Endothelial cell (in vitro differentiated cells): ENCODE measurements around the gene METTL25B. TPM values are rescaled to one million over a fixed set of nuclear protein-coding genes. Genes with fewer than 3 reads are reported as not detected.

ENCODE experiments used
- DNase-seq: peaks from one replicate; pipeline ENCODE4 v3.0.0; 2021; ENCODE audit warnings: low spot score
- H3K27ac Mint-ChIP-seq: one replicate; pipeline ENCODE4 v1.8.0; 2021; ENCODE audit warnings: mixed read lengths, inconsistent platforms; ENCODE audit not compliant: unreplicated experiment
- H3K27me3 Mint-ChIP-seq: one replicate; pipeline ENCODE4 v1.8.0; 2021; ENCODE audit warnings: mild to moderate bottlenecking, moderate library complexity, mixed read lengths, inconsistent platforms; ENCODE audit not compliant: unreplicated experiment
- H3K36me3 Mint-ChIP-seq: one replicate; pipeline ENCODE4 v1.8.0; 2021; ENCODE audit warnings: mild to moderate bottlenecking, low read depth, mixed read lengths, inconsistent platforms; ENCODE audit not compliant: unreplicated experiment
- H3K4me1 Mint-ChIP-seq: one replicate; pipeline ENCODE4 v1.8.0; 2021; ENCODE audit warnings: mild to moderate bottlenecking, mixed read lengths, inconsistent platforms; ENCODE audit not compliant: unreplicated experiment
- H3K4me3 Mint-ChIP-seq: one replicate; pipeline ENCODE4 v1.8.0; 2021; ENCODE audit warnings: mild to moderate bottlenecking, mixed read lengths, inconsistent platforms; ENCODE audit not compliant: unreplicated experiment
- H3K9me3 Mint-ChIP-seq: one replicate; pipeline ENCODE4 v1.8.0; 2021; ENCODE audit warnings: mixed read lengths, inconsistent platforms; ENCODE audit not compliant: unreplicated experiment
- CTCF ChIP-seq: fragments of 200-600 bp; sonication (generic); IDR thresholded peaks from one replicate; pipeline ENCODE4 v1.5.0; 2021; ENCODE audit warnings: antibody characterized with exemption; ENCODE audit not compliant: unreplicated experiment
- total RNA-seq: library from RNA; stranded (reverse); fragmentation: NEBNext Ultra II Directional; extraction: Animal tissue kit (Norgen Biotek cat#: 25700); gene quantifications from one replicate; pipeline ENCODE4 v1.2.1, GENCODE V29; 2021; ENCODE audit not compliant: unreplicated experiment

METTL25B gene
- total RNA-seq, 1 donor from 2014 or later = 19.3 TPM

GRCh38 chr1:156744786-156745419 is 16.6 kb downstream of the METTL25B start:
- H3K27me3 Mint-ChIP-seq = peaks cover 28% of the 10 kb centered on the region
- H3K4me3 Mint-ChIP-seq = no peak overlapping the region
- DNase-seq = no peak
- H3K9me3 Mint-ChIP-seq = no peaks in the 10 kb centered on the region
- peaks cover 55% of the 10 kb centered on the region for H3K4me1 Mint-ChIP-seq
- no peak for TF ChIP-seq CTCF
- peak overlapping the region; percentile 100 for H3K27ac Mint-ChIP-seq
- peaks cover 27% of the 10 kb centered on the region for H3K36me3 Mint-ChIP-seq

DNA sequence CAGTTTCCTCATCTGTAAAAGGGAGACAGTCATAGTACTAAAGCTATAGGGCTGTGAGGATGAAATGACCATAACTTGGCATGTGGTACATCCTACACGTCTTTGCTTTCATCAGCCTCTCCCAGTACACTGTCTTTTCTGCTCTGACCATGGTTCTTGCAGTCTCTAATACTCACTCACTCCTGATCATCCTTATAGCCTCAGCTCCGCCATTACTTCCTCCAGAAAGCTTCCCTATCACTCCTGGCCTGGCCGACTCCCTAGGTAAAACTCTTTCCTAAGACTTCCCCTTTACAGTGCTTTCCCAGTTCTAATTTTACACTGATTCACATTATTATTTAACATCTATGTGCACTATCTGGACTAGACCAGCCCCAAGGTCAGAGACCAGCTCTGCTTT is 17.6 kb downstream of the METTL25B start:
- Mint-ChIP-seq H3K4me3 (peak overlapping the region; percentile 7), H3K36me3 (peaks cover 27% of the 10 kb centered on the region), H3K4me1 (peaks cover 56% of the 10 kb centered on the region)

GRCh38 chr1:156746406-156746727 is 18.1 kb downstream of the METTL25B start:
- no peak for DNase-seq
- Mint-ChIP-seq H3K9me3 (no peaks in the 10 kb centered on the region), H3K27ac (peak overlapping the region; percentile 100)

More for the DNA sequence above, 17.6 kb downstream of the METTL25B start:
- DNase-seq = no peak
- peak overlapping the region; percentile 100 for H3K27ac Mint-ChIP-seq
- TF ChIP-seq CTCF = no peak
- peaks cover 28% of the 10 kb centered on the region for H3K27me3 Mint-ChIP-seq
- no peaks in the 10 kb centered on the region for H3K9me3 Mint-ChIP-seq

GRCh38 chr1:156746728-156747631 is 18.7 kb downstream of the METTL25B start:
- H3K27ac Mint-ChIP-seq = peak overlapping the region; percentile 100
- H3K36me3 Mint-ChIP-seq = peaks cover 23% of the 10 kb centered on the region
- peak; percentile 91 for DNase-seq

More at GRCh38 chr1:156746406-156746727, 18.1 kb downstream of the METTL25B start:
- H3K4me1 Mint-ChIP-seq = peaks cover 54% of the 10 kb centered on the region
- peaks cover 27% of the 10 kb centered on the region for H3K36me3 Mint-ChIP-seq
- H3K27me3 Mint-ChIP-seq = peaks cover 28% of the 10 kb centered on the region
- no peak for TF ChIP-seq CTCF
- peak overlapping the region; percentile 85 for H3K4me3 Mint-ChIP-seq

More at GRCh38 chr1:156746728-156747631, 18.7 kb downstream of the METTL25B start:
- Mint-ChIP-seq H3K27me3 (peaks cover 27% of the 10 kb centered on the region), H3K4me1 (peaks cover 51% of the 10 kb centered on the region), H3K9me3 (no peaks in the 10 kb centered on the region), H3K4me3 (peak overlapping the region; percentile 85)
- TF ChIP-seq CTCF = no peak
